Activated naive CD8-positive, alpha-beta T cell treated with anti-CD3 and anti-CD28 coated beads, Interleukin-2, amount 50 U/mL, for 24 hours (primary cell): ENCODE data around the gene FAM163A.

Experiments used
- ATAC-seq: fragments of 150-1000 bp; cut with Tn5 transposase; one replicate; pipeline ENCODE4 v1.10.0; 2021
- DNase-seq: peaks from one replicate; pipeline ENCODE4 v3.0.0; 2021
- H3K27ac Mint-ChIP-seq: one replicate; pipeline ENCODE4 v1.8.0; 2021; ENCODE audit warnings: mild to moderate bottlenecking, mixed read lengths
- H3K27me3 Mint-ChIP-seq: one replicate; pipeline ENCODE4 v1.8.0; 2021; ENCODE audit warnings: mixed read lengths
- H3K36me3 Mint-ChIP-seq: one replicate; pipeline ENCODE4 v1.8.0; 2021; ENCODE audit warnings: low read depth, mixed read lengths
- H3K4me1 Mint-ChIP-seq: one replicate; pipeline ENCODE4 v1.8.0; 2021; ENCODE audit warnings: mixed read lengths
- H3K4me3 Mint-ChIP-seq: one replicate; pipeline ENCODE4 v1.8.0; 2021; ENCODE audit warnings: mild to moderate bottlenecking, moderate library complexity, mixed read lengths
- H3K9me3 Mint-ChIP-seq: one replicate; pipeline ENCODE4 v1.8.0; 2021; ENCODE audit warnings: mixed read lengths

FAM163A gene

GRCh38 chr1:179743679-179744400 lies 749 bp downstream of the FAM163A start:
- Mint-ChIP-seq H3K27ac (no peak overlapping the region), H3K9me3 (no peaks in the 10 kb centered on the region), H3K4me1 (peaks cover 6% of the 10 kb centered on the region), H3K27me3 (peaks cover 61% of the 10 kb centered on the region), H3K4me3 (no peak overlapping the region), H3K36me3 (no peaks in the 10 kb centered on the region)
- ATAC-seq (no peak), DNase-seq (no peak)

DNA sequence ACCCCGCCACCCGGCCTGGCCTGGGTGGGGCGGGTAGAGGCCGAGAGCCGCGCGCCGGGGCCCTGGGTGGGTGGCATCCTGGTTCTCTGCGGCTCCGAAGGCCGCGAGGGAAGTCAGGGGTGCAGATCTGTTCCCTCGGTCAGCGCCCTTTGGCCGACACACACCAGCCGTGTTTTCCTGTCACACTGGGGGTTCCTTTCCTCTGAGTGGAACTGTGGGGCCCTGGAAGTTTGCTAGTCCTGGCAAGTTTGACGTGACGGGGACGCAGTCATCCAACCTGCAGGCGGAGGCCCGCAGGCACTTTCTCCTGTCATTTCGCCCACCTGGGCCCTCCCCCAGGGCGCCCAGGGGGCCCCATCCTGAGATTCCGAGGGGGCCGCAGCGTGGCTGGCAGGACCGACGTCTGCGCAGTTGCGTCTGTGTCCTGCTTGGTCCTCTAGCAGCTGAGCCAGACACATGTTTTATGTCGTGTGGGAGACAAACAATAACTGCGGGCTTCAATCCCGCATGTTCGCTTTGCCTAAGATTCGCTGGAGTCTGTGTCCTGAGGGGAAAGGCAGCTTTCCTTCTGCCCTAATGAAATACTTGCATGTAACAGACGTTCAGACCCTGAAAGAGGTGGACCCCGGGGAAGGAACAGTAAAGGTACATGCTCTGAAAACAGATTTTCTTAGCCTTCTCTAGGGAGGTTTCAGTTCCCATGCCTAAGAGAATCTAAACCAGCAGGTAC lies 1.5 kb downstream of the FAM163A start:
- ATAC-seq (no peak), DNase-seq (no peak)
- Mint-ChIP-seq H3K36me3 (no peaks in the 10 kb centered on the region), H3K4me3 (no peak overlapping the region), H3K9me3 (no peaks in the 10 kb centered on the region), H3K4me1 (peaks cover 6% of the 10 kb centered on the region), H3K27ac (no peak overlapping the region), H3K27me3 (peaks cover 58% of the 10 kb centered on the region)

- no peak overlapping the region for H3K27ac Mint-ChIP-seq
- DNase-seq = no peak
- no peak for ATAC-seq
- no peak overlapping the region for H3K4me3 Mint-ChIP-seq
- peaks cover 6% of the 10 kb centered on the region for H3K4me1 Mint-ChIP-seq
- no peaks in the 10 kb centered on the region for H3K9me3 Mint-ChIP-seq
- H3K36me3 Mint-ChIP-seq = no peaks in the 10 kb centered on the region
- peaks cover 57% of the 10 kb centered on the region for H3K27me3 Mint-ChIP-seq
These were observed 2.1 kb downstream of the FAM163A start for GRCh38 chr1:179745131-179745611.

GRCh38 chr1:179745743-179746142 lies 2.7 kb downstream of the FAM163A start:
- peaks cover 57% of the 10 kb centered on the region for H3K27me3 Mint-ChIP-seq
- no peak overlapping the region for H3K4me3 Mint-ChIP-seq
- H3K27ac Mint-ChIP-seq = no peak overlapping the region
- no peaks in the 10 kb centered on the region for H3K9me3 Mint-ChIP-seq
- H3K4me1 Mint-ChIP-seq = peaks cover 6% of the 10 kb centered on the region
- ATAC-seq (no peak), DNase-seq (no peak)
- H3K36me3 Mint-ChIP-seq = no peaks in the 10 kb centered on the region

GRCh38 chr1:179747611-179748010 lies 4.5 kb downstream of the FAM163A start:
- Mint-ChIP-seq H3K27me3 (peaks cover 49% of the 10 kb centered on the region), H3K9me3 (peaks cover 4% of the 10 kb centered on the region), H3K4me3 (no peak overlapping the region), H3K27ac (no peak overlapping the region), H3K36me3 (no peaks in the 10 kb centered on the region), H3K4me1 (peaks cover 3% of the 10 kb centered on the region)
- ATAC-seq (no peak), DNase-seq (no peak)

DNA sequence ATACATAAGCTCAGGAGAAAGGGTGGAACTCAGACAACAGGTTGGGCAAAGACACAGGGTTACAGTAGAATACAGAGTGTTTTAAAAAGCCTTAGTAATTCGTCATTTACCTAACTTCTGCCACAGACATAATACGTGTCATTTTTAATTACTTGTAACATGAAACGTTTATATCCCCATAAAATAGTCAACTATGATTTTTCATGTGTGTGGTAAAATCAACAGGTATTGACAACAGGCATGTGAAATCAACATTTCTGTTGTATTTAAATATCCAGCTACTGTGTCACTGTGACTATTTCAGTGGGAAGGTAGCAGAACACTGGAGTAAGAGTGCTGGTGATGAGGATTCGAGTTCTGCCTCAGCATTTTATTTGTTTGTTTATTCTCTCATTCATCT lies 5.7 kb downstream of the FAM163A start:
- peaks cover 4% of the 10 kb centered on the region for H3K9me3 Mint-ChIP-seq
- H3K4me1 Mint-ChIP-seq = no peaks in the 10 kb centered on the region

DNA sequence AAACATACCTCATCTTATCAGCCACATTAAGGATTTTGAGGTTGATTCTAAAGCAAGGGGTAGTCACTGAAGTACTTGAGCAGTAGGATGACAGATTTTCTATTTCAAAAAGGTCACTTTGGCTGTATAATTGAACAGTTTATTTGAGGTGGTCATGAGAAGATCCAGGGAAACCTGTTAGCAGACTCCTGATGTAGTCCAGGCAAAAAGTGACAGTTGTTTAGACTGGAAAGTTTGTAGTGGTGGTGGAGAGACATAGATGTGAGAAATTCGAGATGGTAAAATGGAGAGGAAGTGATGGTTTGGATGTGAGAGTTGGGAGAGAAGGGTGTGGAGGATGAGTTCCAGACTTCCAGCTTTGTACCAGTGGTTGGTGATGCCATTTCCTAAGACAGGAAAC lies 7.5 kb downstream of the FAM163A start:
- no peaks in the 10 kb centered on the region for H3K4me1 Mint-ChIP-seq
- no peak overlapping the region for H3K4me3 Mint-ChIP-seq
- no peaks in the 10 kb centered on the region for H3K36me3 Mint-ChIP-seq

More for the DNA sequence above, 5.7 kb downstream of the FAM163A start:
- H3K36me3 Mint-ChIP-seq = no peaks in the 10 kb centered on the region
- no peak for ATAC-seq
- no peak overlapping the region for H3K4me3 Mint-ChIP-seq
- H3K27me3 Mint-ChIP-seq = peaks cover 44% of the 10 kb centered on the region
- no peak overlapping the region for H3K27ac Mint-ChIP-seq
- no peak for DNase-seq

GRCh38 chr1:179753061-179753460 lies 10.0 kb downstream of the FAM163A start:
- Mint-ChIP-seq H3K27me3 (peaks cover 20% of the 10 kb centered on the region), H3K27ac (no peak overlapping the region), H3K4me1 (no peaks in the 10 kb centered on the region), H3K36me3 (no peaks in the 10 kb centered on the region), H3K9me3 (peaks cover 4% of the 10 kb centered on the region), H3K4me3 (no peak overlapping the region)
- no peak for DNase-seq
- no peak for ATAC-seq

More for the DNA sequence above, 7.5 kb downstream of the FAM163A start:
- DNase-seq (no peak), ATAC-seq (no peak)
- H3K9me3 Mint-ChIP-seq = peaks cover 4% of the 10 kb centered on the region
- H3K27ac Mint-ChIP-seq = no peak overlapping the region
- peaks cover 32% of the 10 kb centered on the region for H3K27me3 Mint-ChIP-seq

DNA sequence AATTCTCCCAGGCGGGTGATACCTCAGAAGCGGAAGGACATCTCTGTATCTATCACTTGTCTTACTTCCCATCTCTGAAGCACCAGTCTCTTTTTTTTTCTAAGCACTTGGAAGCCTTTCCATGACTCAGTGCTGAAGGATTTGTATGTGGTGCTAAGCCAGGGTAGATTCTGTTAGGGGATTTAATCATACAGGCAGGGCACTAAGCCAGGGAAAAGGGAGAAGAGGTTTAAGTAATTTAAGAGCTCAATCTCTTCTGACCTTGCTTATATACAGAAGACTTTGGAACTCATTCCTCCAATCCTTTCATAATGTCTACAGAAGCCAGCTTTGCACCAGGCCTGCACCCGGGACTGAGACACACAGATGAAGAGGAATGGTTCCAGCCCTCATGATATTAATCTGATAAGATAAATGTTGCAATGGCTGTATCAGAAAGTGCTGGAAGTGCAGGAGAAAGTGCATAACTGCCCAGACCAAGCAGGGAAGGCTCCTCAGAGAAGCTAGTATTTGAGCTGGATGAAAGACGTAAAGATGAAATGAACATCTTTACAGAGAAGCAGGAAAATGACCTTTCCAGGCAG lies 11.0 kb downstream of the FAM163A start:
- DNase-seq (no peak), ATAC-seq (no peak)
- Mint-ChIP-seq H3K4me1 (no peaks in the 10 kb centered on the region), H3K4me3 (no peak overlapping the region), H3K36me3 (no peaks in the 10 kb centered on the region), H3K27me3 (peaks cover 15% of the 10 kb centered on the region), H3K27ac (no peak overlapping the region), H3K9me3 (peaks cover 4% of the 10 kb centered on the region)

DNA sequence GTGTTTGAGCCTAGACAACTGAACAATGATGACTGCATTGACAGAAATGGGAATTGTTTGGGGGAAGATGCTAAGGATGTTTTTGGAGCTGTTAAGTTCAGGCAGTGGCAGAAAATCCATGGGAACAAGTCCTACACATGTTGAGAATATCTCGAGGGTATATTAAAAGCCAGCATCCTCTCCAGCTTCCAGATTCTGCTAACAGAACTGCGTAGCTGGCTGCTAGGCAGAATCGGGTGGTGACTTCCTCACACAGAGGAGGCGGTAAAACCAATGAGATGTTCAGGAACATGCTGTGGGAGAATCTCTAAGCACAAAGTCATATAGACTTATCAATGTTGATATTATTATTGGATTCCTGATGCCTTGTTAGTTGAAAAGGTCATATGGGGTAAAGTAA lies 14.8 kb downstream of the FAM163A start:
- no peak for ATAC-seq
- H3K9me3 Mint-ChIP-seq = no peaks in the 10 kb centered on the region
- no peaks in the 10 kb centered on the region for H3K4me1 Mint-ChIP-seq
- H3K27ac Mint-ChIP-seq = no peak overlapping the region
- peaks cover 2% of the 10 kb centered on the region for H3K27me3 Mint-ChIP-seq
- H3K4me3 Mint-ChIP-seq = no peak overlapping the region
- DNase-seq = no peak
- no peaks in the 10 kb centered on the region for H3K36me3 Mint-ChIP-seq

GRCh38 chr1:179760521-179760920 lies 17.4 kb downstream of the FAM163A start:
- peaks cover 2% of the 10 kb centered on the region for H3K27me3 Mint-ChIP-seq
- H3K9me3 Mint-ChIP-seq = no peaks in the 10 kb centered on the region
- DNase-seq = no peak
- no peak overlapping the region for H3K27ac Mint-ChIP-seq
- no peaks in the 10 kb centered on the region for H3K36me3 Mint-ChIP-seq
- ATAC-seq = no peak
- H3K4me1 Mint-ChIP-seq = no peaks in the 10 kb centered on the region
- H3K4me3 Mint-ChIP-seq = no peak overlapping the region

DNA sequence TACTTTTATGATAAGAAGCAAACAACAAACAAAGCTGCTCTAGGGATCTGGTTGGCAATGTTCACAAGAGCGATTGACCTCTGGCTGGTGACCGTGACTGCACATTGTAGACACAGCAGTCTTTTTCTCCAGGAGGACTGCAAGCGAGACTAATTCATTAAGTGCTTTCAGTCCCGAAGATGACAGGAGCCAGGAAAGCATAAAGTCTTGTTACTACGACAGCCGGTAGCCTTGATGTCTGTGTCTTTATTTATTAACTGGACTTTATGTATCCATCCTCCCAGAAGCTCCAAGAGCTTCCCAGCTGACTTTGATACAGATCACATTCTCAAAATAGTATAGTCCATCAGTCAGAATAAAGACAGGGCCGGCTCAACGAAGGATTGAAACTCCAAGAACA lies 18.2 kb downstream of the FAM163A start:
- no peak for ATAC-seq
- Mint-ChIP-seq H3K36me3 (no peaks in the 10 kb centered on the region), H3K4me3 (no peak overlapping the region), H3K9me3 (no peaks in the 10 kb centered on the region), H3K4me1 (no peaks in the 10 kb centered on the region), H3K27ac (no peak overlapping the region), H3K27me3 (peaks cover 2% of the 10 kb centered on the region)
- DNase-seq = no peak

DNA sequence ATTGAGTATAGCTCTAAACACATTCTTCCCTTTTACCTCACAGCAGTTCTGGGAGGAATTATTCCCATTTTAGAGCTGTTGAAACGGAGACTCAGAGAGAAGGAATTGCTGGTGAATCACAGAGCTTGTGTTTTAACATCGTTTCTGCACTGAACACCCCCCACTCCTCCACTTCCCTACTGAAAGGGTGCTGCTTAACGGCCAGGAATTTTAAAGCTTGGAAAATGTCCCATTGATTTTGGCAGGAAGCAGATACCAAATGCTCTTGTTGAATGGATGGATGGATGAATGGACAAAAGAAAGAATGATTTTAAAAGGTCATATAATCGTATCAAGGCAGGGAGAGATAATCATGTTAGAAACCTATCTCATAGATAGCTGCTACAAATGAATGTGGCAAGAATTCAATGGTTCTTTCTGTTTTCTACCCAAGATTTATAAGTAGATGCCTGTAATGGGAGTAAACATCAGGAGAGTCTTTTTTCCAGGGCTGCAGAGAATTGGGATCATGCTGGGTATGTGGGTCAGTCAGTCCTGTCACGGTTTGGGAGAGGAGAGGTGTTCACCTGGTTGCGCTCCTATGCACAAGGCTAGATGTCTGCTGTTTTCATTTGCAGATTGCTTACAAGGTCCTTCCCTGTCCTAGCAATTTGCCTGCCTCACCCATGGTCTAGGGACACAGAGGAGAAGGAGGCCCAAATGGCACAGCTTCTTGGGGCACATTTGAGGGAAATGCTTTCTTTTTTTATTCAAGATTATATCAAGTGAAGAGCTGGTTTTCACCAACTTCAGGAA lies 19.0 kb downstream of the FAM163A start:
- DNase-seq (no peak), ATAC-seq (no peak)
- H3K36me3 Mint-ChIP-seq = no peaks in the 10 kb centered on the region
- H3K4me3 Mint-ChIP-seq = no peak overlapping the region
- H3K27ac Mint-ChIP-seq = no peak overlapping the region
- H3K4me1 Mint-ChIP-seq = no peaks in the 10 kb centered on the region
- no peaks in the 10 kb centered on the region for H3K9me3 Mint-ChIP-seq
- peaks cover 2% of the 10 kb centered on the region for H3K27me3 Mint-ChIP-seq

GRCh38 chr1:179767177-179767581 lies 24.1 kb downstream of the FAM163A start:
- H3K9me3 Mint-ChIP-seq = no peaks in the 10 kb centered on the region
- no peak overlapping the region for H3K4me3 Mint-ChIP-seq
- DNase-seq = no peak
- ATAC-seq = no peak
- no peaks in the 10 kb centered on the region for H3K4me1 Mint-ChIP-seq
- no peak overlapping the region for H3K27ac Mint-ChIP-seq
- no peaks in the 10 kb centered on the region for H3K36me3 Mint-ChIP-seq
- H3K27me3 Mint-ChIP-seq = no peaks in the 10 kb centered on the region
